Natural killer cell (primary cell): ENCODE measurements around the gene PGM3. TPM values are rescaled to one million over a fixed set of nuclear protein-coding genes. Genes with fewer than 3 reads are reported as not detected.

ENCODE experiments used
- ATAC-seq, 3 donors: fragments of 150-1000 bp in 2 of 3; fragments of 200-7000 bp in 1 of 3; cut with Tn5 transposase; 1 replicate in 1 of 3; 2 replicates in 2 of 3; pipeline ENCODE4 v1.10.0; 2021; ENCODE audit warnings: mild to moderate bottlenecking in 2 of 3, moderate library complexity in 2 of 3
- DNase-seq, 2 donors: peaks; one replicate each; pipeline versions ENCODE4 v3.0.0 to v3.0.0-alpha.2; 2013 to 2021; ENCODE audit warnings: mixed read lengths in 1 of 2
- H3K27ac ChIP-seq: one replicate; pipeline ENCODE4 v1.5.1; 2013; ENCODE audit warnings: mild to moderate bottlenecking, low read length
- H3K27me3 ChIP-seq: one replicate; pipeline ENCODE4 v1.6.1; 2013; ENCODE audit warnings: low read length; ENCODE audit not compliant: control insufficient read depth, insufficient read depth
- H3K36me3 ChIP-seq: one replicate; pipeline ENCODE4 v1.6.1; 2013; ENCODE audit warnings: low read length; ENCODE audit not compliant: control insufficient read depth, insufficient read depth
- H3K4me1 ChIP-seq: one replicate; pipeline ENCODE4 v1.6.1; 2013; ENCODE audit warnings: low read length; ENCODE audit not compliant: control insufficient read depth, insufficient read depth
- H3K4me3 ChIP-seq: one replicate; pipeline ENCODE4 v1.5.1; 2013; ENCODE audit warnings: low read length
- H3K9me3 ChIP-seq: one replicate; pipeline ENCODE4 v1.6.1; 2013; ENCODE audit warnings: low read length; ENCODE audit not compliant: control insufficient read depth, insufficient read depth
- H3K27ac Mint-ChIP-seq, 2 donors: one replicate each; pipeline ENCODE4 v1.8.0; 2022; ENCODE audit warnings: mild to moderate bottlenecking in 2 of 2, mixed read lengths in 2 of 2, moderate library complexity in 1 of 2
- H3K27me3 Mint-ChIP-seq, 2 donors: one replicate each; pipeline ENCODE4 v1.8.0; 2022; ENCODE audit warnings: low read depth in 2 of 2, mixed read lengths in 2 of 2
- H3K36me3 Mint-ChIP-seq: one replicate; pipeline ENCODE4 v1.8.0; 2022; ENCODE audit warnings: mixed read lengths
- H3K4me1 Mint-ChIP-seq, 2 donors: one replicate each; pipeline ENCODE4 v1.8.0; 2022; ENCODE audit warnings: mixed read lengths in 2 of 2
- H3K4me3 Mint-ChIP-seq: one replicate; pipeline ENCODE4 v1.8.0; 2022; ENCODE audit warnings: mild to moderate bottlenecking, moderate library complexity, mixed read lengths
- H3K9me3 Mint-ChIP-seq, 2 donors: one replicate each; pipeline ENCODE4 v1.8.0; 2022; ENCODE audit warnings: mixed read lengths in 2 of 2
- CTCF ChIP-seq: fragments of 200-600 bp; IDR thresholded peaks from one replicate; pipeline ENCODE4 v1.8.0; 2022; ENCODE audit warnings: antibody characterized with exemption
- WGBS: methylation state at CpG from one replicate; pipeline ENCODE4 v1.1.7; 2013; ENCODE audit warnings: missing lambda C conversion rate; ENCODE audit not compliant: insufficient coverage; 5-methylcytosine and 5-hydroxymethylcytosine counted together
- intact Hi-C: fragments of 100-400 bp; cut with micrococcal nuclease; formaldehyde crosslinking; loops from one replicate; pipeline ENCODE4 v1.14.2; 2022
- total RNA-seq, 4 donors: library from RNA; stranded (reverse); fragments of 120-200 nt in 1 of 4; gene quantifications; one replicate each; pipeline versions ENCODE4 v1.2.3 to v1.2.4, GENCODE V29; 2013 to 2022

The PGM3 gene, protein sequence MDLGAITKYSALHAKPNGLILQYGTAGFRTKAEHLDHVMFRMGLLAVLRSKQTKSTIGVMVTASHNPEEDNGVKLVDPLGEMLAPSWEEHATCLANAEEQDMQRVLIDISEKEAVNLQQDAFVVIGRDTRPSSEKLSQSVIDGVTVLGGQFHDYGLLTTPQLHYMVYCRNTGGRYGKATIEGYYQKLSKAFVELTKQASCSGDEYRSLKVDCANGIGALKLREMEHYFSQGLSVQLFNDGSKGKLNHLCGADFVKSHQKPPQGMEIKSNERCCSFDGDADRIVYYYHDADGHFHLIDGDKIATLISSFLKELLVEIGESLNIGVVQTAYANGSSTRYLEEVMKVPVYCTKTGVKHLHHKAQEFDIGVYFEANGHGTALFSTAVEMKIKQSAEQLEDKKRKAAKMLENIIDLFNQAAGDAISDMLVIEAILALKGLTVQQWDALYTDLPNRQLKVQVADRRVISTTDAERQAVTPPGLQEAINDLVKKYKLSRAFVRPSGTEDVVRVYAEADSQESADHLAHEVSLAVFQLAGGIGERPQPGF
- 10 to 100 TPM; 16.6 to 26.4 (median 17.2) TPM for total RNA-seq
- total RNA-seq (2013): 30.4 TPM

DNA sequence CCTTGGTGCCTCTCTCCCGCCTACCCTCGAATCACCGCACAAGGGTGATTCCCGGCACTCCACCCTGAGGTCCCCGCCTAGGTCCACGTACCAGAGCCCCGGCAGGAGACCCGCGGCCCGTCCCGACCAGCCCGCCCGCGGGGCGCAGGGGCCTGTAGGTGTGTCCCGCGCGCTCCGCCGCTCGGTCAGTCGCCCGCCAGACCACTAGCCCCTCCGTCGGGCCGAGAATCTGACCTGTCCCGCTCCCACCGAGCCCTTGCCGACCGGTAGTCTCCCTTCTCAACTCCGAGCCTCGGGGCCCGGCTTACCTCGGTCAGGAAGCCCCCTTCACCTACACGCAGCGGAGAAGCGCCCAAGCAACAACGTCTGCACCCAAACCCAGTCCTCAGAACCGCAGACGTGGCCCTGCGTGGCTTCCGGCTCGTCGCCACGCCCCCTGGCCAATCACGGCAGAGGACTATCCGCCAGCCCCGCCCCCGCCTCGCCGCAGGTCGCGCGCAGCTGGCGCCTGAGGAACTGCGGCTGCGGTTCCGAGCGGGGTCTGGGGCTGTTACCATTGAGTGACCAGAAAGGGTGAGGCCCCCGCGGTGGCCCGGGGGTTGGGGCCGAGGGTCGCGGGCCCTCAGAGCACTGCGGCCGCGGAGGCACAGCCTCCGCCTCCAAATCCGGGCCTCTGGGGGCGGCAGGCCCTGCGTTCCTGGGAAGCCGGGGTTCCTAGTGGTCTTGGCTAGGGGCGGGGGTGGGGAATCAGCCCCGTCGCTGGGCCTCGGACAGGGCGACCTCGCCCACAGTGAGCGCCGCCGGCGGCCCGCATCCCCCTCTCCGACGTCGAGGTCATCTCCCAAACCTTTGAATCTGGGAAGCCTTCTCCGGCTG lies at the start of gene PGM3, which contains the start of gene RWDD2A:
PGM3 (minus strand) TSS at position 395 of the 876 bp plus-strand sequence. CDS start 2,253 bp downstream, outside the sequence.
RWDD2A (plus strand) TSS at position 487 of the 876 bp plus-strand sequence. CDS start 1,095 bp downstream, outside the sequence.
- Histone ChIP-seq H3K27ac (peak within 1 kb of the TSS; percentile 48), H3K36me3 (no peaks in the 10 kb centered on the region), H3K27me3 (no peaks in the 10 kb centered on the region), H3K4me3 (peak within 1 kb of the TSS; percentile 73), H3K9me3 (no peaks in the 10 kb centered on the region), H3K4me1 (peaks cover 19% of the 10 kb centered on the region)
- ATAC-seq (peak; percentile 97 to 98 (median 97)), DNase-seq (peak; percentile 90 to 95)
- WGBS: under 1% methylated on average over 88 of the region's 88 CpGs
- intact Hi-C loops: loop anchor here (1.0 kb wide), 2 partner anchors 126 to 945 kb away; partner anchors contain the start of gene DOP1A
- Mint-ChIP-seq H3K4me3 (peak within 1 kb of the TSS; percentile 99), H3K27ac (peak within 1 kb of the TSS; percentile 90 to 99), H3K36me3 (no peaks in the 10 kb centered on the region), H3K9me3 (no peaks in the 10 kb centered on the region), H3K27me3 (no peaks in the 10 kb centered on the region), H3K4me1 (peaks cover 18 to 20% of the 10 kb centered on the region in 2 donors)
- TF ChIP-seq CTCF: no peak

DNA sequence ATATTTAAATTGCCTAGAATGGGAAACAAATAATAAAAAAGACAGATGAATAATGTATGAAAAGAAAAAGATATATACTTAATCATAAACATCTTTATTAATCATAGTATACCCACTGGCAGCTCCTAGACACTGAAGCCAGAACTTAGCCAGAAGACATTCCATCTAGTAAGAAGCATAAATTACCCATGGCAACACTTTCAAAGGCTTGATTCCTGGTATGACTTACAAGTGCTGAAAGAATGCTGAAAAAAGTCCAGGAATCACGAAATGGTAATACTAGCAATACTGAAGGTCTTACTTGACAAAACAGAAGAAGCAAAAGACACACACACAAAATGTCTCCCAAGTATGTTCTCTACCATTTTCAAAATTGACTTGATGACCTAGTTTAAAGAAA lies 38.1 kb upstream of the PGM3 start:
- H3K36me3 Mint-ChIP-seq: no peaks in the 10 kb centered on the region
- intact Hi-C loops: no loop called here
- Histone ChIP-seq H3K27ac (no peak overlapping the region), H3K4me1 (no peaks in the 10 kb centered on the region), H3K36me3 (no peaks in the 10 kb centered on the region), H3K4me3 (no peak overlapping the region), H3K9me3 (no peaks in the 10 kb centered on the region), H3K27me3 (no peaks in the 10 kb centered on the region)
- 70% methylated on average over 1 of the region's 1 CpG for WGBS
- H3K27ac Mint-ChIP-seq: no peak overlapping the region
- no peak for TF ChIP-seq CTCF
- H3K27me3 Mint-ChIP-seq: peaks cover 14 to 18% of the 10 kb centered on the region in 2 donors
- H3K9me3 Mint-ChIP-seq: no peaks in the 10 kb centered on the region
- H3K4me3 Mint-ChIP-seq: no peak overlapping the region
- H3K4me1 Mint-ChIP-seq: no peaks in the 10 kb centered on the region
- ATAC-seq (no peak), DNase-seq (no peak)

DNA sequence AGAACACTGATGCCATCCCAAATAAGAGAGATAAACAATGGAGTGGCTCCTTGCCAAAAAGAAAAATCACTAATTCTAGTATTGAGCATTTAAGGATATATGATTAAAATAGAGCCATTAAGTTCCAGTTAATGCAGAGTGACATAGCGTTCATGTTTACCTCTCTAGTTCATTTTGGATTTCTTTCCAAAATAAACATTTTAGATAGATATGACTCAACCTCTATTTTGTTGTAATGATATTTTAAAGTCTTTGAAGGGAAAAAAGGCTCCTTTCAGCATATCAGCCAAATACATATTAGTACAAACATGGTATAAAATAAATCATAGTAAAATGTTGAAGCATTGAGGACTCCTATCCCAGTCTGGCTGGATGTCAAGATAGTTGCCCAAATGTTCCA lies 33.5 kb upstream of the PGM3 start:
- Histone ChIP-seq H3K4me1 (no peaks in the 10 kb centered on the region), H3K9me3 (no peaks in the 10 kb centered on the region), H3K27ac (no peak overlapping the region), H3K4me3 (no peak overlapping the region), H3K36me3 (no peaks in the 10 kb centered on the region), H3K27me3 (no peaks in the 10 kb centered on the region)
- peaks cover under 1 to 2% of the 10 kb centered on the region in 2 donors for H3K27me3 Mint-ChIP-seq
- DNase-seq (no peak), ATAC-seq (no peak)
- H3K27ac Mint-ChIP-seq: no peak overlapping the region
- no peaks in the 10 kb centered on the region for H3K4me1 Mint-ChIP-seq
- no peaks in the 10 kb centered on the region for H3K9me3 Mint-ChIP-seq
- H3K4me3 Mint-ChIP-seq: no peak overlapping the region
- no peaks in the 10 kb centered on the region for H3K36me3 Mint-ChIP-seq
- no CpG with 5 or more reads among the region's 1 CpG for WGBS
- TF ChIP-seq CTCF: no peak
- intact Hi-C loops: no loop called here
